ENCODE results near the gene MT1G.

DNA sequence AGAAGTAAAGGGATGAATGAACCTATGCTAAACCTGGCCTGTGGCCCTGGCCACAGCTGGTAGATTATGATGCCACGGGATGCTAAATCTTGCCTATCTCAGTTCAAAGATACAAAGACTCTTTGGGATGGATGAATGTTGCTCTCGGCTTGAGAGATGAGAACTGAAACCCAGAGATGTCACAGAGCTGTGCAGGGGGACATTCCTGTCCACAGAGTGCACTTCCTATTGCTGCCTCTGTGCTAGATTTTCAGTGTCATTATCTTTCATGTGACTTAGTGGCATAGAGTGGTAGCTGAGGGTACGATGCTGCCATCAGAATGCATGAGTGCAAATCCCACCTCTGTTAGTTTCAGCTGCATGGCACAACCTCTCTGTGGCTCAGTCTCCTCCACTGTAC is 37.7 kb downstream of the MT1G start:
- TF ChIP-seq, protein P1, sequence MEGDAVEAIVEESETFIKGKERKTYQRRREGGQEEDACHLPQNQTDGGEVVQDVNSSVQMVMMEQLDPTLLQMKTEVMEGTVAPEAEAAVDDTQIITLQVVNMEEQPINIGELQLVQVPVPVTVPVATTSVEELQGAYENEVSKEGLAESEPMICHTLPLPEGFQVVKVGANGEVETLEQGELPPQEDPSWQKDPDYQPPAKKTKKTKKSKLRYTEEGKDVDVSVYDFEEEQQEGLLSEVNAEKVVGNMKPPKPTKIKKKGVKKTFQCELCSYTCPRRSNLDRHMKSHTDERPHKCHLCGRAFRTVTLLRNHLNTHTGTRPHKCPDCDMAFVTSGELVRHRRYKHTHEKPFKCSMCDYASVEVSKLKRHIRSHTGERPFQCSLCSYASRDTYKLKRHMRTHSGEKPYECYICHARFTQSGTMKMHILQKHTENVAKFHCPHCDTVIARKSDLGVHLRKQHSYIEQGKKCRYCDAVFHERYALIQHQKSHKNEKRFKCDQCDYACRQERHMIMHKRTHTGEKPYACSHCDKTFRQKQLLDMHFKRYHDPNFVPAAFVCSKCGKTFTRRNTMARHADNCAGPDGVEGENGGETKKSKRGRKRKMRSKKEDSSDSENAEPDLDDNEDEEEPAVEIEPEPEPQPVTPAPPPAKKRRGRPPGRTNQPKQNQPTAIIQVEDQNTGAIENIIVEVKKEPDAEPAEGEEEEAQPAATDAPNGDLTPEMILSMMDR (IDR thresholded peaks at IDR 0.05), result no peak
- TF ChIP-seq POLR2A (IDR thresholded peaks at IDR 0.05), result no peak
- no peak for TF ChIP-seq POLR2AphosphoS5 (IDR thresholded peaks at IDR 0.05)
- TF ChIP-seq EP300 (IDR thresholded peaks at IDR 0.05), result no peak
